Liver (tissue), 9 donors: ENCODE measurements around the gene CRHR1. TPM values are rescaled to one million over a fixed set of nuclear protein-coding genes. Genes with fewer than 3 reads are reported as not detected.

Experiments used
- DNase-seq: peaks from one replicate; pipeline ENCODE4 v3.0.0-alpha.2; 2017; ENCODE audit warnings: low spot score
- H3K27ac ChIP-seq, 2 donors: one replicate each; pipeline ENCODE4 v1.7.0; 2013; ENCODE audit warnings: inconsistent platforms in 2 of 2, low read length in 2 of 2, control low read depth in 1 of 2, low read depth in 1 of 2, mild to moderate bottlenecking in 1 of 2
- H3K27me3 ChIP-seq, 4 donors: one replicate each; pipeline versions ENCODE4 v1.6.1 to v1.7.0; 2013; ENCODE audit warnings: low read length in 3 of 4, inconsistent platforms in 1 of 4, mild to moderate bottlenecking in 1 of 4, moderate library complexity in 1 of 4; ENCODE audit not compliant: control insufficient read depth in 4 of 4, insufficient read depth in 4 of 4
- H3K36me3 ChIP-seq, 4 donors: one replicate each; pipeline versions ENCODE4 v1.6.1 to v1.7.0; 2013; ENCODE audit warnings: low read length in 3 of 4, mild to moderate bottlenecking in 3 of 4, low read depth in 1 of 4, moderate library complexity in 1 of 4; ENCODE audit not compliant: control insufficient read depth in 4 of 4, insufficient read depth in 3 of 4
- H3K4me1 ChIP-seq, 4 donors: one replicate each; pipeline versions ENCODE4 v1.6.1 to v1.7.0; 2013; ENCODE audit warnings: low read length in 3 of 4, mild to moderate bottlenecking in 3 of 4, moderate library complexity in 1 of 4; ENCODE audit not compliant: control insufficient read depth in 4 of 4, insufficient read depth in 4 of 4
- H3K4me3 ChIP-seq, 3 donors: one replicate each; pipeline versions ENCODE4 v1.6.1 to v1.7.0; 2013; ENCODE audit warnings: low read length in 3 of 3, control low read depth in 1 of 3, low read depth in 1 of 3, mild to moderate bottlenecking in 1 of 3
- H3K9ac ChIP-seq, 2 donors: one replicate each; pipeline ENCODE4 v1.7.0; 2013; ENCODE audit warnings: low read length in 2 of 2, mild to moderate bottlenecking in 2 of 2, moderate library complexity in 2 of 2, control low read depth in 1 of 2, low read depth in 1 of 2
- H3K9me3 ChIP-seq, 4 donors: one replicate each; pipeline versions ENCODE4 v1.6.1 to v1.7.0; 2013; ENCODE audit warnings: low read length in 3 of 4; ENCODE audit not compliant: control insufficient read depth in 4 of 4
- EGR1 ChIP-seq, 2 donors: IDR thresholded peaks; 2 replicates each; pipeline ENCODE4 v1.6.1; 2016 to 2018; ENCODE audit warnings: antibody characterized with exemption in 2 of 2, low read depth in 2 of 2
- FOXA1 ChIP-seq: IDR thresholded peaks from 2 replicates; pipeline ENCODE4 v1.6.1; 2016; ENCODE audit warnings: antibody characterized with exemption
- FOXA2 ChIP-seq: IDR thresholded peaks from 2 replicates; pipeline ENCODE4 v1.6.1; 2016; ENCODE audit warnings: antibody characterized with exemption
- GABPA ChIP-seq, 2 donors: IDR thresholded peaks in 1 of 2; conservative IDR thresholded peaks in 1 of 2; 2 replicates each; pipeline ENCODE4 v1.6.1; 2016; ENCODE audit warnings: antibody characterized with exemption in 2 of 2, mild to moderate bottlenecking in 1 of 2, moderate library complexity in 1 of 2
- HNF4A ChIP-seq, 2 donors: conservative IDR thresholded peaks; 2 replicates each; pipeline ENCODE4 v1.6.1; 2016; ENCODE audit warnings: antibody characterized with exemption in 2 of 2, mild to moderate bottlenecking in 2 of 2
- HNF4G ChIP-seq: IDR thresholded peaks from 2 replicates; pipeline ENCODE4 v1.6.1; 2016; ENCODE audit warnings: antibody characterized with exemption
- RAD21 ChIP-seq, 2 donors: IDR thresholded peaks; 2 replicates each; pipeline ENCODE4 v1.6.1; 2016; ENCODE audit warnings: antibody characterized with exemption in 2 of 2, mild to moderate bottlenecking in 2 of 2
- REST ChIP-seq: IDR thresholded peaks from 2 replicates; pipeline ENCODE4 v1.6.1; 2016; ENCODE audit warnings: antibody characterized with exemption, mild to moderate bottlenecking
- SP1 ChIP-seq: IDR thresholded peaks from 2 replicates; pipeline ENCODE4 v1.6.1; 2018; ENCODE audit warnings: antibody characterized with exemption, mild to moderate bottlenecking
- TAF1 ChIP-seq: conservative IDR thresholded peaks from 2 replicates; pipeline ENCODE4 v1.6.1; 2016; ENCODE audit warnings: antibody characterized with exemption, mild to moderate bottlenecking
- YY1 ChIP-seq: IDR thresholded peaks from 2 replicates; pipeline ENCODE4 v1.6.1; 2016; ENCODE audit warnings: antibody characterized with exemption, mild to moderate bottlenecking
- WGBS: extraction: QIAGEN DNeasy Blood & Tissue Kit; methylation state at CpG from one replicate; pipeline ENCODE4 v1.1.7; 2013; 5-methylcytosine and 5-hydroxymethylcytosine counted together
- polyA plus RNA-seq, 2 donors: library from polyadenylated mRNA; stranded (reverse) in 1 of 2; unstranded in 1 of 2; fragments of 200-250 nt in 1 of 2; fragments of >200 nt in 1 of 2; fragmentation: Nextera tagmentation in 1 of 2; extraction: Ambion mirVana in 1 of 2; gene quantifications; one replicate each; pipeline versions ENCODE4 v1.2.1 to v1.2.3, GENCODE V29; 2013 to 2015
- total RNA-seq, 2 donors: library from RNA; depleted of rRNA; stranded (reverse); fragments of >200 nt; gene quantifications; one replicate each; pipeline ENCODE4 v1.2.3, GENCODE V29; 2014
- TF ChIP-seq, protein P1 (sequence below): IDR thresholded peaks from 2 replicates; pipeline ENCODE4 v1.6.1; 2016; ENCODE audit warnings: antibody characterized with exemption
- donor health status: healthy.
- donor health status: healthy.
- donor health status: healthy.
- donor health status: healthy.
- donor health status: healthy.

Gene CRHR1
- total and polyA plus RNA-seq, 4 donors, result not detected

GRCh38 chr17:45869676-45870341, 85.7 kb downstream of the CRHR1 start:
- Histone ChIP-seq H3K9me3 (no peaks in the 10 kb centered on the region), H3K4me3 (no peak overlapping the region), H3K27ac (no peak overlapping the region), H3K9ac (no peak overlapping the region), H3K27me3 (peaks cover 0 to 3% (median 0%) of the 10 kb centered on the region in 4 donors), H3K36me3 (no peaks in the 10 kb centered on the region), H3K4me1 (no peaks in the 10 kb centered on the region)
- TF ChIP-seq RAD21 (IDR thresholded peaks at IDR 0.05) (no peak), FOXA2 (no peak), TAF1 (no peak), FOXA1 (no peak), YY1 (no peak), HNF4G (no peak), EGR1 (IDR thresholded peaks at IDR 0.05; ENCODE audit: low read depth in 2 of 2) (no peak), REST (no peak), GABPA (IDR thresholded peaks at IDR 0.05 in 1 of 2, conservative IDR thresholded peaks at IDR 0.05 in 1 of 2) (no peak), HNF4A (conservative IDR thresholded peaks at IDR 0.05) (no peak)
- DNase-seq, result no peak
- 69% methylated on average over 14 of the region's 14 CpGs for WGBS

DNA sequence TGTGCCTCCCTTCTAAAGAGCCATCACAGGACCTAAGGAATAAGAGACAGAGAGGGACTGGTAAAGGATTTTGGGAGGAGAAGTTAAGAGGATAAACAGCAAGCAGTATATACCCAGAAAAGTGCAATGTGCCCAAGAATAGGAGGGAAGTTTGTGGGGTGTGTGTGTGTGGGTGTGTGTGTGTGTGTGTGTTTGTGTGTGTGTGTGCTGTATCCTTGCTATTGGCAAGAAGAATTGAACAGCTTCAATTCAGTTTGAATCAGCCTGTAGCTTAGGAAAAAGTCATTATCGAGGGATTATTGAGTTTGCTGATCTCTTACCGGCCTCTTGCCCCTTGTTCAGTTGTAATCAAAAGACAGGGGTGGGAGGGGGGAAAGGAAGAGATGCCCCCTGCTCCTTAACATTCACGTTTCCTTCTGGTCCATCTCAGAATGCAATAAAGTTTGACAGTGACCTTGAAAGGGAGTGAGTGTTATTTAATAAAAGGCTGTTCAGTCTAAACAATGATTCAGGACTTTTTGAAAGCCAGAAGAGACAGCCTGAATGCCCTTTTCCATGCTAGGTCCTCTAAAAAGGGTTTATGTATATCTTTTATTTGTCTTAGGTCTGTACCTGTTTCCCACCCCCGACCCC, 86.3 kb downstream of the CRHR1 start:
- no peak for DNase-seq
- Histone ChIP-seq H3K9me3 (no peaks in the 10 kb centered on the region), H3K4me3 (no peak overlapping the region), H3K27me3 (peaks cover 0 to 3% (median 0%) of the 10 kb centered on the region in 4 donors), H3K4me1 (no peaks in the 10 kb centered on the region), H3K9ac (no peak overlapping the region), H3K36me3 (no peaks in the 10 kb centered on the region), H3K27ac (no peak overlapping the region)
- no peak for TF ChIP-seq SP1
- no peak for TF ChIP-seq EGR1 (IDR thresholded peaks at IDR 0.05; ENCODE audit: low read depth in 2 of 2)
- no peak for TF ChIP-seq TAF1
- TF ChIP-seq HNF4G, result no peak
- TF ChIP-seq, protein P1, sequence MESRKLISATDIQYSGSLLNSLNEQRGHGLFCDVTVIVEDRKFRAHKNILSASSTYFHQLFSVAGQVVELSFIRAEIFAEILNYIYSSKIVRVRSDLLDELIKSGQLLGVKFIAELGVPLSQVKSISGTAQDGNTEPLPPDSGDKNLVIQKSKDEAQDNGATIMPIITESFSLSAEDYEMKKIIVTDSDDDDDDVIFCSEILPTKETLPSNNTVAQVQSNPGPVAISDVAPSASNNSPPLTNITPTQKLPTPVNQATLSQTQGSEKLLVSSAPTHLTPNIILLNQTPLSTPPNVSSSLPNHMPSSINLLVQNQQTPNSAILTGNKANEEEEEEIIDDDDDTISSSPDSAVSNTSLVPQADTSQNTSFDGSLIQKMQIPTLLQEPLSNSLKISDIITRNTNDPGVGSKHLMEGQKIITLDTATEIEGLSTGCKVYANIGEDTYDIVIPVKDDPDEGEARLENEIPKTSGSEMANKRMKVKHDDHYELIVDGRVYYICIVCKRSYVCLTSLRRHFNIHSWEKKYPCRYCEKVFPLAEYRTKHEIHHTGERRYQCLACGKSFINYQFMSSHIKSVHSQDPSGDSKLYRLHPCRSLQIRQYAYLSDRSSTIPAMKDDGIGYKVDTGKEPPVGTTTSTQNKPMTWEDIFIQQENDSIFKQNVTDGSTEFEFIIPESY, result no peak
- TF ChIP-seq FOXA2, result no peak
- TF ChIP-seq RAD21 (IDR thresholded peaks at IDR 0.05), result no peak
- TF ChIP-seq REST, result no peak
- 49% methylated on average over 4 of the region's 4 CpGs for WGBS
